HEK293 (cell line): Measurements from ENCODE around the gene KLHL22.
"Not testable (repeated sequence)": the region's sequence is repeated elsewhere in the genome, so short reads cannot be mapped to it uniquely, and the experiment has no call there.

ENCODE experiments used
- CTCF ChIA-PET: fragments of 350-600 bp; formaldehyde crosslinking; extraction: SDS; loops from one replicate; lab custom pipeline; 2021; ENCODE audit warnings: antibody characterized with exemption; lab: Yijun Ruan, JAX
- POLR2A ChIA-PET: fragments of 300-600 bp; formaldehyde crosslinking; extraction: SDS; loops from one replicate; lab custom pipeline; 2020; ENCODE audit warnings: antibody characterized with exemption, inconsistent platforms; lab: Yijun Ruan, JAX
- H3K27ac ChIP-seq: fragments of 200-500 bp; sonication (Bioruptor generic); 2 replicates; pipeline ENCODE4 v1.5.1; 2014; ENCODE audit warnings: low read depth, low read length, control low read depth, inconsistent platforms; ENCODE audit errors: extremely low read depth
- H3K36me3 ChIP-seq, 2 experiments: fragments of 200-500 bp in 1 of 2; sonication (Bioruptor generic) in 1 of 2; 1 replicate in 1 of 2; 2 replicates in 1 of 2; pipeline ENCODE4 v1.5.1; 2014 to 2017; ENCODE audit warnings: inconsistent platforms in 2 of 2, low read length in 2 of 2; ENCODE audit not compliant: control insufficient read depth in 2 of 2, insufficient read depth in 1 of 2
- H3K4me1 ChIP-seq: fragments of 200-500 bp; sonication (Bioruptor generic); 2 replicates; pipeline ENCODE4 v1.5.1; 2014; ENCODE audit warnings: mild to moderate bottlenecking, low read length, inconsistent platforms; ENCODE audit not compliant: control insufficient read depth, insufficient read depth
- H3K4me3 ChIP-seq: 2 replicates; pipeline ENCODE4 v1.5.1; 2011; ENCODE audit warnings: low read depth, mild to moderate bottlenecking, control low read depth, low read length, moderate library complexity
- H3K9me3 ChIP-seq: fragments of 200-500 bp; sonication (Bioruptor generic); 2 replicates; pipeline ENCODE4 v1.5.1; 2014; ENCODE audit warnings: low read depth, low read length, inconsistent platforms; ENCODE audit not compliant: control insufficient read depth, insufficient read depth
- KLF7 ChIP-seq: fragments of 450-650 bp; formaldehyde crosslinking; IDR thresholded peaks from 2 replicates; pipeline ENCODE4 v1.5.1; 2016; ENCODE audit warnings: missing biosample characterization, missing genetic modification characterization, borderline replicate concordance
- MZF1 ChIP-seq: fragments of 450-650 bp; formaldehyde crosslinking; IDR thresholded peaks from 2 replicates; pipeline ENCODE4 v1.5.1; 2017; ENCODE audit warnings: missing biosample characterization, missing genetic modification characterization, borderline replicate concordance
- PRDM1 ChIP-seq: fragments of 450-650 bp; formaldehyde crosslinking; IDR thresholded peaks from 2 replicates; pipeline ENCODE4; 2016; ENCODE audit warnings: missing biosample characterization, missing genetic modification characterization
- ZBTB17 ChIP-seq: fragments of 450-650 bp; formaldehyde crosslinking; IDR thresholded peaks from 2 replicates; pipeline ENCODE4 v1.5.1; 2016; ENCODE audit warnings: missing biosample characterization, missing genetic modification characterization
- ZNF114 ChIP-seq: fragments of 450-650 bp; formaldehyde crosslinking; IDR thresholded peaks from 2 replicates; pipeline ENCODE4 v1.5.0; 2017; ENCODE audit warnings: missing biosample characterization, missing genetic modification characterization
- ZNF175 ChIP-seq: fragments of 450-650 bp; formaldehyde crosslinking; IDR thresholded peaks from 2 replicates; pipeline ENCODE4 v1.5.1; 2016; ENCODE audit warnings: missing biosample characterization, missing genetic modification characterization
- ZNF24 ChIP-seq: fragments of 450-650 bp; formaldehyde crosslinking; IDR thresholded peaks from 2 replicates; pipeline ENCODE4 v1.5.1; 2016; ENCODE audit warnings: missing biosample characterization, missing genetic modification characterization
- ZNF274 ChIP-seq, 2 experiments: fragments of 200-500 bp in 1 of 2; fragments of 450-650 bp in 1 of 2; sonication (Bioruptor generic) in 1 of 2; formaldehyde crosslinking in 1 of 2; IDR thresholded peaks; 2 replicates each; pipeline versions ENCODE4 v1.5.1 to v1.6.1; 2014 to 2016; ENCODE audit warnings: borderline replicate concordance in 1 of 2, inconsistent platforms in 1 of 2, low read length in 1 of 2, missing biosample characterization in 1 of 2, missing genetic modification characterization in 1 of 2
- ZNF423 ChIP-seq: fragments of 450-650 bp; formaldehyde crosslinking; IDR thresholded peaks from 2 replicates; pipeline ENCODE4 v1.5.1; 2016; ENCODE audit warnings: missing biosample characterization, missing genetic modification characterization
- ZNF610 ChIP-seq: fragments of 450-650 bp; formaldehyde crosslinking; IDR thresholded peaks from 2 replicates; pipeline ENCODE4 v1.5.1; 2016; ENCODE audit warnings: missing biosample characterization, missing genetic modification characterization, borderline replicate concordance
- ZNF701 ChIP-seq: fragments of 450-650 bp; formaldehyde crosslinking; IDR thresholded peaks from 2 replicates; pipeline ENCODE4 v1.5.1; 2016; ENCODE audit warnings: missing biosample characterization, missing genetic modification characterization
- ZNF76 ChIP-seq: fragments of 450-650 bp; formaldehyde crosslinking; IDR thresholded peaks from 2 replicates; pipeline ENCODE4; 2016; ENCODE audit warnings: low read depth, missing biosample characterization, missing genetic modification characterization, borderline replicate concordance
- TF ChIP-seq, protein P1 (sequence below): fragments of 450-650 bp; formaldehyde crosslinking; IDR thresholded peaks from 2 replicates; pipeline ENCODE4 v1.5.1; 2016; ENCODE audit warnings: missing biosample characterization, missing genetic modification characterization
- TF ChIP-seq, protein P2 (sequence below): fragments of 450-650 bp; formaldehyde crosslinking; IDR thresholded peaks from 2 replicates; pipeline ENCODE4 v1.5.1; 2017; ENCODE audit warnings: missing biosample characterization, missing genetic modification characterization
- TF ChIP-seq, protein P3 (sequence below): fragments of 450-650 bp; formaldehyde crosslinking; IDR thresholded peaks from 2 replicates; pipeline ENCODE4 v1.5.1; 2016; ENCODE audit warnings: missing biosample characterization, missing genetic modification characterization
- TF ChIP-seq, protein P4 (sequence below): fragments of 450-650 bp; formaldehyde crosslinking; IDR thresholded peaks from 2 replicates; pipeline ENCODE4 v1.5.1; 2017; ENCODE audit warnings: missing biosample characterization, missing genetic modification characterization
- TF ChIP-seq, protein P5 (sequence below): fragments of 450-650 bp; formaldehyde crosslinking; IDR thresholded peaks from 2 replicates; pipeline ENCODE4 v1.5.1; 2016; ENCODE audit warnings: missing biosample characterization, missing genetic modification characterization, borderline replicate concordance

KLHL22 gene

DNA sequence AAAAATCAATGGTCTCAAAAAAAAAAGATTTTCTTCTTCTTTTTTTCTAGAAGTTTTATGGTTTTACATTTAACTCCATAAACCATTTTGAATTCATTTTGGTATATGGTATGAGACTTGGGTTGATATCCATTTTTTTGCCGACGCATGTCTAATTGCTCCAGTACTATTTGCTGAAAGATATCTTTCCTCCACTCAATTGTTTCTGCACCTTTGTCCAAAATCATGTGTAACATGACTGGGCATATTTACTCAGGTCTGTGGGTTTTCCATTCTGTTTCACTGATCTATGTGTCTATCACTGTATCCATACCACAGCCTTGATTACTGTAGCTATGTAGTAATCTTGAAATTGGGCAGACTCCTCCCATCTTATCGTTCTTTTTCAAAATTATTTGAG, 42.4 kb downstream of the KLHL22 start (continued):
- TF ChIP-seq, protein P1, sequence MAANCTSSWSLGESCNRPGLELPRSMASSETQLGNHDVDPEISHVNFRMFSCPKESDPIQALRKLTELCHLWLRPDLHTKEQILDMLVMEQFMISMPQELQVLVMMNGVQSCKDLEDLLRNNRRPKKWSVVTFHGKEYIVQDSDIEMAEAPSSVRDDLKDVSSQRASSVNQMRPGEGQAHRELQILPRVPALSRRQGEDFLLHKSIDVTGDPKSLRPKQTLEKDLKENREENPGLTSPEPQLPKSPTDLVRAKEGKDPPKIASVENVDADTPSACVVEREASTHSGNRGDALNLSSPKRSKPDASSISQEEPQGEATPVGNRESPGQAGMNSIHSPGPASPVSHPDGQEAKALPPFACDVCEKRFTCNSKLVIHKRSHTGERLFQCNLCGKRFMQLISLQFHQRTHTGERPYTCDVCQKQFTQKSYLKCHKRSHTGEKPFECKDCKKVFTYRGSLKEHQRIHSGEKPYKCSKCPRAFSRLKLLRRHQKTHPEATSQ: no peak
- TF ChIP-seq ZNF175 (no peak), PRDM1 (tag by site-specific recombination) (no peak), MZF1 (tag by site-specific recombination) (no peak), KLF7 (no peak), ZNF610 (no peak), ZNF274 (IDR thresholded peaks at IDR 0.05; ENCODE audit: low read length) (no peak), ZNF274 (tag by site-specific recombination; IDR thresholded peaks at IDR 0.05; ENCODE audit: borderline replicate concordance) (no peak), ZNF423 (tag by site-specific recombination) (no peak)
- TF ChIP-seq, protein P2, sequence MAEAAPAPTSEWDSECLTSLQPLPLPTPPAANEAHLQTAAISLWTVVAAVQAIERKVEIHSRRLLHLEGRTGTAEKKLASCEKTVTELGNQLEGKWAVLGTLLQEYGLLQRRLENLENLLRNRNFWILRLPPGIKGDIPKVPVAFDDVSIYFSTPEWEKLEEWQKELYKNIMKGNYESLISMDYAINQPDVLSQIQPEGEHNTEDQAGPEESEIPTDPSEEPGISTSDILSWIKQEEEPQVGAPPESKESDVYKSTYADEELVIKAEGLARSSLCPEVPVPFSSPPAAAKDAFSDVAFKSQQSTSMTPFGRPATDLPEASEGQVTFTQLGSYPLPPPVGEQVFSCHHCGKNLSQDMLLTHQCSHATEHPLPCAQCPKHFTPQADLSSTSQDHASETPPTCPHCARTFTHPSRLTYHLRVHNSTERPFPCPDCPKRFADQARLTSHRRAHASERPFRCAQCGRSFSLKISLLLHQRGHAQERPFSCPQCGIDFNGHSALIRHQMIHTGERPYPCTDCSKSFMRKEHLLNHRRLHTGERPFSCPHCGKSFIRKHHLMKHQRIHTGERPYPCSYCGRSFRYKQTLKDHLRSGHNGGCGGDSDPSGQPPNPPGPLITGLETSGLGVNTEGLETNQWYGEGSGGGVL (tag by site-specific recombination): no peak

DNA sequence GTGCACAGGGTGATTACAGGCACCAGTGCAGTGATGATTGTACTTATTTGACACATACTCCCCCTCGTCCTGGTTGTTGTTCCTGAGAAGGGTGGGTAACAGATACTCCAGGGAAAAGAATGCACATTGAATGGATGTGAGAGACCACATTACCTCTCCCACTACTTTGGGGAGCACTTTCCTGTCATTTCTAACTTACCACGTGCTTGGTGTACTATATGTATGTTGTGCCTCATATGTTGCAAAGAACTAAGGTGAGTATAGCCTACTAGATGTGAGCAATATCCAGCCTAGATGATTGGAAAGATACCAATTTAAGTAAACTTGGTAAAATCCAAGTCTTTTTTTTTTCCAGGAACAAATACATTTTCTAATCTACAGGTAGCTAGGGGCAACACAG, 43.7 kb downstream of the KLHL22 start:
- POLR2A ChIA-PET: no interaction called here
- CTCF ChIA-PET: interaction anchor here (1.6 to 10.0 kb wide), 2 partner anchors 34 to 112 kb away, joined by 3 to 133 read pairs; no protein-coding TSS in a partner anchor
- no peaks in the 10 kb centered on the region for H3K4me1 ChIP-seq
- H3K36me3 ChIP-seq: peaks cover 0 to 65% of the 10 kb centered on the region in 2 experiments; a peak in 2 of 3 replicates
- H3K4me3 ChIP-seq: no peak overlapping the region
- TF ChIP-seq ZBTB17 (tag by site-specific recombination) (no peak), MZF1 (tag by site-specific recombination) (no peak), ZNF24 (tag by site-specific recombination) (no peak), ZNF114 (tag by site-specific recombination) (no peak), ZNF701 (no peak), ZNF76 (tag by site-specific recombination) (no peak)
- TF ChIP-seq, protein P3, sequence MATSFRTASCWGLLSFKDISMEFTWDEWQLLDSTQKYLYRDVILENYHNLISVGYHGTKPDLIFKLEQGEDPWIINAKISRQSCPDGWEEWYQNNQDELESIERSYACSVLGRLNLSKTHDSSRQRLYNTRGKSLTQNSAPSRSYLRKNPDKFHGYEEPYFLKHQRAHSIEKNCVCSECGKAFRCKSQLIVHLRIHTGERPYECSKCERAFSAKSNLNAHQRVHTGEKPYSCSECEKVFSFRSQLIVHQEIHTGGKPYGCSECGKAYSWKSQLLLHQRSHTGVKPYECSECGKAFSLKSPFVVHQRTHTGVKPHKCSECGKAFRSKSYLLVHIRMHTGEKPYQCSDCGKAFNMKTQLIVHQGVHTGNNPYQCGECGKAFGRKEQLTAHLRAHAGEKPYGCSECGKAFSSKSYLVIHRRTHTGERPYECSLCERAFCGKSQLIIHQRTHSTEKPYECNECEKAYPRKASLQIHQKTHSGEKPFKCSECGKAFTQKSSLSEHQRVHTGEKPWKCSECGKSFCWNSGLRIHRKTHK: no peak
- TF ChIP-seq, protein P4, sequence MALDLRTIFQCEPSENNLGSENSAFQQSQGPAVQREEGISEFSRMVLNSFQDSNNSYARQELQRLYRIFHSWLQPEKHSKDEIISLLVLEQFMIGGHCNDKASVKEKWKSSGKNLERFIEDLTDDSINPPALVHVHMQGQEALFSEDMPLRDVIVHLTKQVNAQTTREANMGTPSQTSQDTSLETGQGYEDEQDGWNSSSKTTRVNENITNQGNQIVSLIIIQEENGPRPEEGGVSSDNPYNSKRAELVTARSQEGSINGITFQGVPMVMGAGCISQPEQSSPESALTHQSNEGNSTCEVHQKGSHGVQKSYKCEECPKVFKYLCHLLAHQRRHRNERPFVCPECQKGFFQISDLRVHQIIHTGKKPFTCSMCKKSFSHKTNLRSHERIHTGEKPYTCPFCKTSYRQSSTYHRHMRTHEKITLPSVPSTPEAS (tag by site-specific recombination): no peak
- TF ChIP-seq, protein P5, sequence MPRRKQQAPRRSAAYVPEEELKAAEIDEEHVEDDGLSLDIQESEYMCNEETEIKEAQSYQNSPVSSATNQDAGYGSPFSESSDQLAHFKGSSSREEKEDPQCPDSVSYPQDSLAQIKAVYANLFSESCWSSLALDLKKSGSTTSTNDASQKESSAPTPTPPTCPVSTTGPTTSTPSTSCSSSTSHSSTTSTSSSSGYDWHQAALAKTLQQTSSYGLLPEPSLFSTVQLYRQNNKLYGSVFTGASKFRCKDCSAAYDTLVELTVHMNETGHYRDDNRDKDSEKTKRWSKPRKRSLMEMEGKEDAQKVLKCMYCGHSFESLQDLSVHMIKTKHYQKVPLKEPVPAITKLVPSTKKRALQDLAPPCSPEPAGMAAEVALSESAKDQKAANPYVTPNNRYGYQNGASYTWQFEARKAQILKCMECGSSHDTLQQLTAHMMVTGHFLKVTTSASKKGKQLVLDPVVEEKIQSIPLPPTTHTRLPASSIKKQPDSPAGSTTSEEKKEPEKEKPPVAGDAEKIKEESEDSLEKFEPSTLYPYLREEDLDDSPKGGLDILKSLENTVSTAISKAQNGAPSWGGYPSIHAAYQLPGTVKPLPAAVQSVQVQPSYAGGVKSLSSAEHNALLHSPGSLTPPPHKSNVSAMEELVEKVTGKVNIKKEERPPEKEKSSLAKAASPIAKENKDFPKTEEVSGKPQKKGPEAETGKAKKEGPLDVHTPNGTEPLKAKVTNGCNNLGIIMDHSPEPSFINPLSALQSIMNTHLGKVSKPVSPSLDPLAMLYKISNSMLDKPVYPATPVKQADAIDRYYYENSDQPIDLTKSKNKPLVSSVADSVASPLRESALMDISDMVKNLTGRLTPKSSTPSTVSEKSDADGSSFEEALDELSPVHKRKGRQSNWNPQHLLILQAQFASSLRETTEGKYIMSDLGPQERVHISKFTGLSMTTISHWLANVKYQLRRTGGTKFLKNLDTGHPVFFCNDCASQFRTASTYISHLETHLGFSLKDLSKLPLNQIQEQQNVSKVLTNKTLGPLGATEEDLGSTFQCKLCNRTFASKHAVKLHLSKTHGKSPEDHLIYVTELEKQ (tag by site-specific recombination): no peak
- TF ChIP-seq, all 188 proteins: peak for 0
- Histone ChIP-seq H3K27ac (no peak overlapping the region), H3K9me3 (no peaks in the 10 kb centered on the region)

DNA sequence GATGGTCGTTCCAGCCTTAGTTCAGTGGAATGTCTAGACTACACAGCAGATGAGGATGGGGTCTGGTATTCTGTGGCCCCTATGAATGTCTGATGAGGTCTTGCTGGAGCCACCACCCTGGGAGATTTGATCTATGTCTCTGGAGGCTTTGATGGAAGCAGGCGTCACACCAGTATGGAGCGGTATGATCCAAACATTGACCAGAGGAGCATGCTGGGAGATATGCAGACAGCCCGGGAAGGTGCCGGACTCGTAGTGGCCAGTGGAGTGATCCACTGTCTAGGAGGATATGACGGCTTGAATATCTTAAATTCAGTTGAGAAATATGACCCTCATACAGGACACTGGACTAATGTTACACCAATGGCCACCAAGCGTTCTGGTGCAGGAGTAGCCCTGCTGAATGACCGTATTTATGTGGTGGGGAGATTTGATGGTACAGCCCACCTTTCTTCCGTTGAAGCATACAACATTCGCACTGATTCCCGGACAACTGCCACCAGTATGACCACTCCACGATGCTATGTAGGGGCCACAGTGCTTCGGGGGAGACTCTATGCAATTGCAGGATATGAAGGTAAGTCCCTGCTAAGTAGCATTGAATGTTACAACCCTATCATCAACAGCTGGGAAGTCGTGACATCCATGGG, 44.3 kb downstream of the KLHL22 start:
- H3K4me1 ChIP-seq, H3K27ac ChIP-seq: not testable (repeated sequence)
- CTCF ChIA-PET: interaction anchor here (1.6 to 10.0 kb wide), 2 partner anchors 33 to 113 kb away, joined by 3 to 133 read pairs; no protein-coding TSS in a partner anchor

More for the DNA sequence above, 44.3 kb downstream of the KLHL22 start:
- POLR2A ChIA-PET, H3K4me3 ChIP-seq, H3K9me3 ChIP-seq: not testable (repeated sequence)
- H3K36me3 ChIP-seq: peaks cover 0 to 65% of the 10 kb centered on the region in 2 experiments; a peak in 2 of 3 replicates
